ENCODE measurements around the gene TXNDC2.

TXNDC2 gene

GRCh38 chr18:9905401-9905922 is 19.7 kb downstream of the TXNDC2 start:
- no peaks in the 10 kb centered on the region for H3K4me1 ChIP-seq (ENCODE audit: low read length)
- H3K4me2 ChIP-seq (ENCODE audit: low read length) = no peak overlapping the region
- no peak overlapping the region for H2AFZ ChIP-seq (ENCODE audit: low read depth, low read length)
- no peaks in the 10 kb centered on the region for H3K36me3 ChIP-seq (replicated peaks; ENCODE audit: low read depth, low read length)
- TF ChIP-seq EZH2phosphoT487 (IDR thresholded peaks at IDR 0.05; ENCODE audit: low read depth) (no peak), CTCF (IDR thresholded peaks at IDR 0.05; ENCODE audit: low read depth, low read length) (no peak)
- H3K9ac ChIP-seq (ENCODE audit: low read length) = no peak overlapping the region
- no peak overlapping the region for H3K4me3 ChIP-seq (ENCODE audit: low read length)
- no peaks in the 10 kb centered on the region for H3K79me2 ChIP-seq (ENCODE audit: low read length)
- no peaks in the 10 kb centered on the region for H4K20me1 ChIP-seq (ENCODE audit: insufficient read depth, low read length)
- H3K27ac ChIP-seq (ENCODE audit: low read length) = no peak overlapping the region
- peaks cover 21% of the 10 kb centered on the region for H3K27me3 ChIP-seq (ENCODE audit: low read depth, low read length)
- H3K9me3 ChIP-seq (ENCODE audit: insufficient read depth, low read length) = no peaks in the 10 kb centered on the region

GRCh38 chr18:9906481-9906880 is 20.7 kb downstream of the TXNDC2 start:
- no peak for TF ChIP-seq CTCF (IDR thresholded peaks at IDR 0.05; ENCODE audit: low read depth, low read length)
- no peak for TF ChIP-seq EZH2phosphoT487 (IDR thresholded peaks at IDR 0.05; ENCODE audit: low read depth)
- H3K27ac ChIP-seq (ENCODE audit: low read length) = no peak overlapping the region
- no peaks in the 10 kb centered on the region for H3K36me3 ChIP-seq (replicated peaks; ENCODE audit: low read depth, low read length)
- H4K20me1 ChIP-seq (ENCODE audit: insufficient read depth, low read length) = no peaks in the 10 kb centered on the region
- no peak overlapping the region for H2AFZ ChIP-seq (ENCODE audit: low read depth, low read length)
- no peaks in the 10 kb centered on the region for H3K9me3 ChIP-seq (ENCODE audit: insufficient read depth, low read length)
- no peaks in the 10 kb centered on the region for H3K79me2 ChIP-seq (ENCODE audit: low read length)
- H3K4me2 ChIP-seq (ENCODE audit: low read length) = no peak overlapping the region
- H3K27me3 ChIP-seq (ENCODE audit: low read depth, low read length) = peaks cover 21% of the 10 kb centered on the region
- H3K4me1 ChIP-seq (ENCODE audit: low read length) = no peaks in the 10 kb centered on the region
- no peak overlapping the region for H3K4me3 ChIP-seq (ENCODE audit: low read length)
- no peak overlapping the region for H3K9ac ChIP-seq (ENCODE audit: low read length)

- no peaks in the 10 kb centered on the region for H3K79me2 ChIP-seq (ENCODE audit: low read length)
- no peaks in the 10 kb centered on the region for H3K36me3 ChIP-seq (replicated peaks; ENCODE audit: low read depth, low read length)
- H3K4me1 ChIP-seq (ENCODE audit: low read length) = peaks cover 2% of the 10 kb centered on the region
These were observed 22.1 kb downstream of the TXNDC2 start for GRCh38 chr18:9907867-9908266.

GRCh38 chr18:9910071-9910470 is 24.3 kb downstream of the TXNDC2 start:
- peaks cover 11% of the 10 kb centered on the region for H3K79me2 ChIP-seq (ENCODE audit: low read length)
- no peak overlapping the region for H3K4me3 ChIP-seq (ENCODE audit: low read length)
- peaks cover 2% of the 10 kb centered on the region for H4K20me1 ChIP-seq (ENCODE audit: insufficient read depth, low read length)
- no peak overlapping the region for H2AFZ ChIP-seq (ENCODE audit: low read depth, low read length)
- no peaks in the 10 kb centered on the region for H3K9me3 ChIP-seq (ENCODE audit: insufficient read depth, low read length)
- no peak overlapping the region for H3K4me2 ChIP-seq (ENCODE audit: low read length)
- H3K4me1 ChIP-seq (ENCODE audit: low read length) = peaks cover 5% of the 10 kb centered on the region
- no peaks in the 10 kb centered on the region for H3K36me3 ChIP-seq (replicated peaks; ENCODE audit: low read depth, low read length)
- peaks cover 21% of the 10 kb centered on the region for H3K27me3 ChIP-seq (ENCODE audit: low read depth, low read length)
- no peak for TF ChIP-seq EZH2phosphoT487 (IDR thresholded peaks at IDR 0.05; ENCODE audit: low read depth)
- no peak for TF ChIP-seq CTCF (IDR thresholded peaks at IDR 0.05; ENCODE audit: low read depth, low read length)
- H3K27ac ChIP-seq (ENCODE audit: low read length) = no peak overlapping the region
- H3K9ac ChIP-seq (ENCODE audit: low read length) = no peak overlapping the region

More at GRCh38 chr18:9907867-9908266, 22.1 kb downstream of the TXNDC2 start:
- Histone ChIP-seq H3K9me3 (ENCODE audit: insufficient read depth, low read length) (no peaks in the 10 kb centered on the region), H3K27me3 (ENCODE audit: low read depth, low read length) (peaks cover 21% of the 10 kb centered on the region), H3K27ac (ENCODE audit: low read length) (no peak overlapping the region), H3K9ac (ENCODE audit: low read length) (no peak overlapping the region), H3K4me2 (ENCODE audit: low read length) (no peak overlapping the region), H2AFZ (ENCODE audit: low read depth, low read length) (no peak overlapping the region), H4K20me1 (ENCODE audit: insufficient read depth, low read length) (no peaks in the 10 kb centered on the region), H3K4me3 (ENCODE audit: low read length) (no peak overlapping the region)
- TF ChIP-seq EZH2phosphoT487 (IDR thresholded peaks at IDR 0.05; ENCODE audit: low read depth) = no peak
- no peak for TF ChIP-seq CTCF (IDR thresholded peaks at IDR 0.05; ENCODE audit: low read depth, low read length)
